CD4-positive, alpha-beta T cell treated with Interleukin-17A for 1 hour (primary cell): ENCODE data around the gene GM2A.
"Not testable (repeated sequence)": the region's sequence is repeated elsewhere in the genome, so short reads cannot be mapped to it uniquely, and the experiment has no call there.

Experiments used
- DNase-seq: peaks from one replicate; pipeline ENCODE4 v3.0.0-alpha.2; 2020

Gene GM2A

GRCh38 chr5:151228986-151229385 lies 24.0 kb upstream of the GM2A start:
- DNase-seq, result no peak

- no peak for DNase-seq
These were observed 22.8 kb upstream of the GM2A start for GRCh38 chr5:151230048-151230680.

- no peak for DNase-seq
These were observed 21.6 kb upstream of the GM2A start for GRCh38 chr5:151231359-151231758.

GRCh38 chr5:151233616-151234085 lies 19.3 kb upstream of the GM2A start:
- no peak for DNase-seq

- no peak for DNase-seq
These were observed 18.3 kb upstream of the GM2A start for GRCh38 chr5:151234476-151235238.

- DNase-seq, result not testable (repeated sequence)
These were observed 17.8 kb upstream of the GM2A start for GRCh38 chr5:151235239-151235571.

- no peak for DNase-seq
These were observed 16.1 kb upstream of the GM2A start for GRCh38 chr5:151236888-151237287.

- no peak for DNase-seq
These were observed 15.3 kb upstream of the GM2A start for GRCh38 chr5:151237685-151238084.

- DNase-seq, result no peak
These were observed 14.7 kb upstream of the GM2A start for GRCh38 chr5:151238303-151238741.

- peak; percentile 68 for DNase-seq
These were observed 13.6 kb upstream of the GM2A start for GRCh38 chr5:151239237-151239861.

- DNase-seq, result not testable (repeated sequence)
These were observed 12.6 kb upstream of the GM2A start for GRCh38 chr5:151240268-151240835.

GRCh38 chr5:151240924-151241635 lies 11.9 kb upstream of the GM2A start:
- DNase-seq, result no peak

GRCh38 chr5:151243127-151243526 lies 9.9 kb upstream of the GM2A start:
- DNase-seq, result no peak

- no peak for DNase-seq
These were observed 9.4 kb upstream of the GM2A start for GRCh38 chr5:151243564-151243963.

- no peak for DNase-seq
These were observed 8.8 kb upstream of the GM2A start for GRCh38 chr5:151244206-151244605.

GRCh38 chr5:151245680-151246219 lies 7.2 kb upstream of the GM2A start:
- DNase-seq, result no peak

GRCh38 chr5:151248651-151249050 lies 4.3 kb upstream of the GM2A start:
- no peak for DNase-seq

- DNase-seq, result no peak
These were observed 3.7 kb upstream of the GM2A start for GRCh38 chr5:151249281-151249680.

- DNase-seq, result no peak
These were observed 2.5 kb upstream of the GM2A start for GRCh38 chr5:151250346-151251000.

- peak; percentile 70 for DNase-seq
These were observed 1.9 kb upstream of the GM2A start for GRCh38 chr5:151251001-151251551.

- DNase-seq, result no peak
These were observed 1.4 kb upstream of the GM2A start for GRCh38 chr5:151251621-151252020.

GRCh38 chr5:151253605-151253950 lies 593 bp downstream of the GM2A start:
- no peak for DNase-seq
